Measurements from ENCODE around the gene TERT.

DNA sequence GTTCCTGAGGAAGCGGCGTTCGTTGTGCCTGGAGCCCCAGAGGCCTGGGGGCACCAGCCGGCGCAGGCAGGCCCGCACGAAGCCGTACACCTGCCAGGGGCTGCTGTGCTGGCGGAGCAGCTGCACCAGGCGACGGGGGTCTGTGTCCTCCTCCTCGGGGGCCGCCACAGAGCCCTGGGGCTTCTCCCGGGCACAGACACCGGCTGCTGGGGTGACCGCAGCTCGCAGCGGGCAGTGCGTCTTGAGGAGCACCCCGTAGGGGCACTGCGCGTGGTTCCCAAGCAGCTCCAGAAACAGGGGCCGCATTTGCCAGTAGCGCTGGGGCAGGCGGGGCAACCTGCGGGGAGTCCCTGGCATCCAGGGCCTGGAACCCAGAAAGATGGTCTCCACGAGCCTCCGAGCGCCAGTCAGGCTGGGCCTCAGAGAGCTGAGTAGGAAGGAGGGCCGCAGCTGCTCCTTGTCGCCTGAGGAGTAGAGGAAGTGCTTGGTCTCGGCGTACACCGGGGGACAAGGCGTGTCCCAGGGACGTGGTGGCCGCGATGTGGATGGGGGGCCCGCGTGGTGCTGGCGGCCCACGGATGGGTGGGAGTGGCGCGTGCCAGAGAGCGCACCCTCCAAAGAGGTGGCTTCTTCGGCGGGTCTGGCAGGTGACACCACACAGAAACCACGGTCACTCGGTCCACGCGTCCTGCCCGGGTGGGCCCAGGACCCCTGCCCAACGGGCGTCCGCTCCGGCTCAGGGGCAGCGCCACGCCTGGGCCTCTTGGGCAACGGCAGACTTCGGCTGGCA is 1.3 kb downstream of the TERT start:
- TF ChIP-seq CTCF (IDR thresholded peaks at IDR 0.05; ENCODE audit: borderline replicate concordance, extremely low read depth, low read length, poor library complexity, severe bottlenecking) = no peak
- no peak for TF ChIP-seq EZH2 (IDR thresholded peaks at IDR 0.05; ENCODE audit: borderline replicate concordance, low read depth, low read length, severe bottlenecking)
